WTC11 (cell line): Measurements from ENCODE around the gene PRAMEF20. TPM values are rescaled to one million over a fixed set of nuclear protein-coding genes. Genes with fewer than 3 reads are reported as not detected.

Experiments used
- ATAC-seq: fragments of 200-7000 bp; cut with Tn5 transposase; 2 replicates; pipeline ENCODE4 v1.10.0; 2021; ENCODE audit warnings: mild to moderate bottlenecking, moderate library complexity
- CTCF ChIA-PET: fragments of 300-600 bp; sonication (Branson Sonifier 250); formaldehyde crosslinking; loops from one replicate; lab custom pipeline; 2021; ENCODE audit warnings: antibody characterized with exemption; lab: Charles Lee
- POLR2A ChIA-PET: fragments of 350-600 bp; sonication (Branson Sonifier 250); formaldehyde crosslinking; loops from one replicate; lab custom pipeline; 2021; ENCODE audit warnings: antibody characterized with exemption; lab: Charles Lee
- DNase-seq: peaks from one replicate; pipeline ENCODE4 v3.0.0; 2021; ENCODE audit warnings: low spot score
- H3K27ac Mint-ChIP-seq: 2 replicates; pipeline ENCODE4 v1.8.0; 2021; ENCODE audit warnings: mixed read lengths
- H3K27me3 Mint-ChIP-seq: 2 replicates; pipeline ENCODE4 v1.8.0; 2021; ENCODE audit warnings: low read depth, mild to moderate bottlenecking, moderate library complexity, mixed read lengths
- H3K36me3 Mint-ChIP-seq: 2 replicates; pipeline ENCODE4 v1.8.0; 2021; ENCODE audit warnings: mixed read lengths
- H3K4me1 Mint-ChIP-seq: 2 replicates; pipeline ENCODE4 v1.8.0; 2022; ENCODE audit warnings: mixed read lengths
- H3K4me3 Mint-ChIP-seq: 2 replicates; pipeline ENCODE4 v1.8.0; 2021; ENCODE audit warnings: mild to moderate bottlenecking, moderate library complexity, mixed read lengths
- H3K9me3 Mint-ChIP-seq: 2 replicates; pipeline ENCODE4 v1.8.0; 2021; ENCODE audit warnings: mixed read lengths
- AFF4 ChIP-seq: sonication (generic); formaldehyde crosslinking; IDR thresholded peaks from 2 replicates; pipeline ENCODE4 v1.8.1; 2023; ENCODE audit warnings: mild to moderate bottlenecking, missing genetic modification reagents, borderline replicate concordance
- CBFB ChIP-seq: sonication (generic); formaldehyde crosslinking; IDR thresholded peaks from 2 replicates; pipeline ENCODE4 v1.8.1; 2022; ENCODE audit warnings: mild to moderate bottlenecking, low read depth, missing genetic modification reagents
- ESRRA ChIP-seq: sonication (generic); formaldehyde crosslinking; IDR thresholded peaks from 2 replicates; pipeline ENCODE4 v1.8.1; 2022; ENCODE audit warnings: mild to moderate bottlenecking, missing genetic modification reagents, borderline replicate concordance
- HMGA2 ChIP-seq: fragments of 250-450 bp; sonication (Bioruptor Pico); IDR thresholded peaks from 2 replicates; pipeline ENCODE4 v1.4.0; 2021; ENCODE audit warnings: mild to moderate bottlenecking, moderate library complexity
- NFATC4 ChIP-seq: fragments of 250-450 bp; sonication (Bioruptor Pico); IDR thresholded peaks from 2 replicates; pipeline ENCODE4 v1.9.0; 2021; ENCODE audit warnings: mild to moderate bottlenecking
- NFE2L1 ChIP-seq: sonication (generic); formaldehyde crosslinking; IDR thresholded peaks from 2 replicates; pipeline ENCODE4 v1.8.1; 2023; ENCODE audit warnings: missing genetic modification reagents
- OVOL2 ChIP-seq: fragments of 250-450 bp; sonication (Bioruptor Pico); IDR thresholded peaks from 2 replicates; pipeline ENCODE4 v1.9.0; 2021; ENCODE audit warnings: mild to moderate bottlenecking, borderline replicate concordance
- SMAD3 ChIP-seq: sonication (generic); formaldehyde crosslinking; IDR thresholded peaks from 2 replicates; pipeline ENCODE4 v1.8.0; 2022; ENCODE audit warnings: missing genetic modification reagents, mild to moderate bottlenecking, borderline replicate concordance
- ZMAT4 ChIP-seq: fragments of 250-450 bp; sonication (Bioruptor Pico); IDR thresholded peaks from 2 replicates; pipeline ENCODE4 v1.9.0; 2021; ENCODE audit warnings: mild to moderate bottlenecking
- ZNF219 ChIP-seq: sonication (generic); formaldehyde crosslinking; IDR thresholded peaks from 2 replicates; pipeline ENCODE4 v1.8.0; 2023; ENCODE audit warnings: missing genetic modification reagents, mild to moderate bottlenecking, borderline replicate concordance
- ZNF671 ChIP-seq: fragments of 250-450 bp; sonication (Bioruptor Pico); IDR thresholded peaks from 2 replicates; pipeline ENCODE4 v1.8.0; 2021; ENCODE audit warnings: mild to moderate bottlenecking
- total RNA-seq: library from RNA; stranded (reverse); gene quantifications from 3 replicates; pipeline ENCODE4 v1.2.3, GENCODE V29; 2021
- TF ChIP-seq, protein P1 (sequence below): sonication (generic); formaldehyde crosslinking; IDR thresholded peaks from 2 replicates; pipeline ENCODE4 v1.8.0; 2022; ENCODE audit warnings: mild to moderate bottlenecking, missing genetic modification reagents
- TF ChIP-seq, protein P2 (sequence below): sonication (generic); formaldehyde crosslinking; IDR thresholded peaks from 2 replicates; pipeline ENCODE4 v1.8.1; 2023; ENCODE audit warnings: mild to moderate bottlenecking, missing genetic modification reagents
- TF ChIP-seq, protein P3 (sequence below): sonication (generic); formaldehyde crosslinking; IDR thresholded peaks from 2 replicates; pipeline ENCODE4 v1.8.1; 2023; ENCODE audit warnings: mild to moderate bottlenecking, missing genetic modification reagents
- TF ChIP-seq, protein P4 (sequence below): sonication (generic); formaldehyde crosslinking; IDR thresholded peaks from 2 replicates; pipeline ENCODE4 v1.8.0; 2022; ENCODE audit warnings: mild to moderate bottlenecking, missing genetic modification reagents
- TF ChIP-seq, protein P5 (sequence below): sonication (generic); formaldehyde crosslinking; IDR thresholded peaks from 2 replicates; pipeline ENCODE4 v1.8.0; 2023; ENCODE audit warnings: missing genetic modification reagents, mild to moderate bottlenecking, borderline replicate concordance

PRAMEF20 gene
- total RNA-seq, 1 experiment from 2014 or later: not detected

GRCh38 chr1:13430495-13430894, 20.2 kb downstream of the PRAMEF20 start (continued):
- TF ChIP-seq AFF4: no peak

GRCh38 chr1:13432251-13432650, 22.0 kb downstream of the PRAMEF20 start:
- peaks cover 55% of the 10 kb centered on the region for H3K9me3 Mint-ChIP-seq
- TF ChIP-seq ZNF671 (CRISPR knock-in tag): no peak
- no peak for TF ChIP-seq AFF4
- TF ChIP-seq, protein P1, sequence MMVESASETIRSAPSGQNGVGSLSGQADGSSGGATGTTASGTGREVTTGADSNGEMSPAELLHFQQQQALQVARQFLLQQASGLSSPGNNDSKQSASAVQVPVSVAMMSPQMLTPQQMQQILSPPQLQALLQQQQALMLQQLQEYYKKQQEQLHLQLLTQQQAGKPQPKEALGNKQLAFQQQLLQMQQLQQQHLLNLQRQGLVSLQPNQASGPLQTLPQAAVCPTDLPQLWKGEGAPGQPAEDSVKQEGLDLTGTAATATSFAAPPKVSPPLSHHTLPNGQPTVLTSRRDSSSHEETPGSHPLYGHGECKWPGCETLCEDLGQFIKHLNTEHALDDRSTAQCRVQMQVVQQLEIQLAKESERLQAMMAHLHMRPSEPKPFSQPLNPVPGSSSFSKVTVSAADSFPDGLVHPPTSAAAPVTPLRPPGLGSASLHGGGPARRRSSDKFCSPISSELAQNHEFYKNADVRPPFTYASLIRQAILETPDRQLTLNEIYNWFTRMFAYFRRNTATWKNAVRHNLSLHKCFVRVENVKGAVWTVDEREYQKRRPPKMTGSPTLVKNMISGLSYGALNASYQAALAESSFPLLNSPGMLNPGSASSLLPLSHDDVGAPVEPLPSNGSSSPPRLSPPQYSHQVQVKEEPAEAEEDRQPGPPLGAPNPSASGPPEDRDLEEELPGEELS (CRISPR knock-in tag): no peak
- TF ChIP-seq OVOL2 (CRISPR knock-in tag): no peak
- TF ChIP-seq, protein P2, sequence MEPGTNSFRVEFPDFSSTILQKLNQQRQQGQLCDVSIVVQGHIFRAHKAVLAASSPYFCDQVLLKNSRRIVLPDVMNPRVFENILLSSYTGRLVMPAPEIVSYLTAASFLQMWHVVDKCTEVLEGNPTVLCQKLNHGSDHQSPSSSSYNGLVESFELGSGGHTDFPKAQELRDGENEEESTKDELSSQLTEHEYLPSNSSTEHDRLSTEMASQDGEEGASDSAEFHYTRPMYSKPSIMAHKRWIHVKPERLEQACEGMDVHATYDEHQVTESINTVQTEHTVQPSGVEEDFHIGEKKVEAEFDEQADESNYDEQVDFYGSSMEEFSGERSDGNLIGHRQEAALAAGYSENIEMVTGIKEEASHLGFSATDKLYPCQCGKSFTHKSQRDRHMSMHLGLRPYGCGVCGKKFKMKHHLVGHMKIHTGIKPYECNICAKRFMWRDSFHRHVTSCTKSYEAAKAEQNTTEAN (CRISPR knock-in tag): no peak
- no peak for TF ChIP-seq HMGA2 (CRISPR knock-in tag)
- TF ChIP-seq, protein P3, sequence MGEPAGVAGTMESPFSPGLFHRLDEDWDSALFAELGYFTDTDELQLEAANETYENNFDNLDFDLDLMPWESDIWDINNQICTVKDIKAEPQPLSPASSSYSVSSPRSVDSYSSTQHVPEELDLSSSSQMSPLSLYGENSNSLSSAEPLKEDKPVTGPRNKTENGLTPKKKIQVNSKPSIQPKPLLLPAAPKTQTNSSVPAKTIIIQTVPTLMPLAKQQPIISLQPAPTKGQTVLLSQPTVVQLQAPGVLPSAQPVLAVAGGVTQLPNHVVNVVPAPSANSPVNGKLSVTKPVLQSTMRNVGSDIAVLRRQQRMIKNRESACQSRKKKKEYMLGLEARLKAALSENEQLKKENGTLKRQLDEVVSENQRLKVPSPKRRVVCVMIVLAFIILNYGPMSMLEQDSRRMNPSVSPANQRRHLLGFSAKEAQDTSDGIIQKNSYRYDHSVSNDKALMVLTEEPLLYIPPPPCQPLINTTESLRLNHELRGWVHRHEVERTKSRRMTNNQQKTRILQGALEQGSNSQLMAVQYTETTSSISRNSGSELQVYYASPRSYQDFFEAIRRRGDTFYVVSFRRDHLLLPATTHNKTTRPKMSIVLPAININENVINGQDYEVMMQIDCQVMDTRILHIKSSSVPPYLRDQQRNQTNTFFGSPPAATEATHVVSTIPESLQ: no peak
- no peak for TF ChIP-seq NFE2L1 (CRISPR knock-in tag)
- no peak for TF ChIP-seq CBFB
- TF ChIP-seq ESRRA (CRISPR knock-in tag): no peak
- TF ChIP-seq, protein P4, sequence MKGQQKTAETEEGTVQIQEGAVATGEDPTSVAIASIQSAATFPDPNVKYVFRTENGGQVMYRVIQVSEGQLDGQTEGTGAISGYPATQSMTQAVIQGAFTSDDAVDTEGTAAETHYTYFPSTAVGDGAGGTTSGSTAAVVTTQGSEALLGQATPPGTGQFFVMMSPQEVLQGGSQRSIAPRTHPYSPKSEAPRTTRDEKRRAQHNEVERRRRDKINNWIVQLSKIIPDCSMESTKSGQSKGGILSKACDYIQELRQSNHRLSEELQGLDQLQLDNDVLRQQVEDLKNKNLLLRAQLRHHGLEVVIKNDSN (CRISPR knock-in tag): no peak
- TF ChIP-seq SMAD3 (CRISPR knock-in tag): no peak
- TF ChIP-seq ZNF219 (CRISPR knock-in tag): no peak
- no peak for TF ChIP-seq NFATC4 (CRISPR knock-in tag)
- TF ChIP-seq ZMAT4 (CRISPR knock-in tag): no peak
- TF ChIP-seq, protein P5, sequence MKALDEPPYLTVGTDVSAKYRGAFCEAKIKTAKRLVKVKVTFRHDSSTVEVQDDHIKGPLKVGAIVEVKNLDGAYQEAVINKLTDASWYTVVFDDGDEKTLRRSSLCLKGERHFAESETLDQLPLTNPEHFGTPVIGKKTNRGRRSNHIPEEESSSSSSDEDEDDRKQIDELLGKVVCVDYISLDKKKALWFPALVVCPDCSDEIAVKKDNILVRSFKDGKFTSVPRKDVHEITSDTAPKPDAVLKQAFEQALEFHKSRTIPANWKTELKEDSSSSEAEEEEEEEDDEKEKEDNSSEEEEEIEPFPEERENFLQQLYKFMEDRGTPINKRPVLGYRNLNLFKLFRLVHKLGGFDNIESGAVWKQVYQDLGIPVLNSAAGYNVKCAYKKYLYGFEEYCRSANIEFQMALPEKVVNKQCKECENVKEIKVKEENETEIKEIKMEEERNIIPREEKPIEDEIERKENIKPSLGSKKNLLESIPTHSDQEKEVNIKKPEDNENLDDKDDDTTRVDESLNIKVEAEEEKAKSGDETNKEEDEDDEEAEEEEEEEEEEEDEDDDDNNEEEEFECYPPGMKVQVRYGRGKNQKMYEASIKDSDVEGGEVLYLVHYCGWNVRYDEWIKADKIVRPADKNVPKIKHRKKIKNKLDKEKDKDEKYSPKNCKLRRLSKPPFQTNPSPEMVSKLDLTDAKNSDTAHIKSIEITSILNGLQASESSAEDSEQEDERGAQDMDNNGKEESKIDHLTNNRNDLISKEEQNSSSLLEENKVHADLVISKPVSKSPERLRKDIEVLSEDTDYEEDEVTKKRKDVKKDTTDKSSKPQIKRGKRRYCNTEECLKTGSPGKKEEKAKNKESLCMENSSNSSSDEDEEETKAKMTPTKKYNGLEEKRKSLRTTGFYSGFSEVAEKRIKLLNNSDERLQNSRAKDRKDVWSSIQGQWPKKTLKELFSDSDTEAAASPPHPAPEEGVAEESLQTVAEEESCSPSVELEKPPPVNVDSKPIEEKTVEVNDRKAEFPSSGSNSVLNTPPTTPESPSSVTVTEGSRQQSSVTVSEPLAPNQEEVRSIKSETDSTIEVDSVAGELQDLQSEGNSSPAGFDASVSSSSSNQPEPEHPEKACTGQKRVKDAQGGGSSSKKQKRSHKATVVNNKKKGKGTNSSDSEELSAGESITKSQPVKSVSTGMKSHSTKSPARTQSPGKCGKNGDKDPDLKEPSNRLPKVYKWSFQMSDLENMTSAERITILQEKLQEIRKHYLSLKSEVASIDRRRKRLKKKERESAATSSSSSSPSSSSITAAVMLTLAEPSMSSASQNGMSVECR (CRISPR knock-in tag): no peak

More at GRCh38 chr1:13432251-13432650, 22.0 kb downstream of the PRAMEF20 start:
- Mint-ChIP-seq H3K4me3 (no peak overlapping the region), H3K36me3 (peaks cover 61% of the 10 kb centered on the region), H3K4me1 (no peaks in the 10 kb centered on the region), H3K27ac (no peak overlapping the region), H3K27me3 (peaks cover 19% of the 10 kb centered on the region)
- ChIA-PET CTCF (no interaction called here), POLR2A (no interaction called here)
- ATAC-seq (no peak), DNase-seq (no peak)
